Smooth muscle cell of bladder (primary cell): ENCODE data around the gene TMSB15A. TPM values are rescaled to one million over a fixed set of nuclear protein-coding genes. Genes with fewer than 3 reads are reported as not detected.

Experiments
- total RNA-seq: library from RNA; depleted of rRNA; stranded (reverse); fragments of >200 nt; gene quantifications from 2 replicates; pipeline ENCODE4 v1.2.3, GENCODE V29; 2014

TMSB15A gene
- total RNA-seq = 0.85 and 0.92 TPM in 2 replicates

DNA sequence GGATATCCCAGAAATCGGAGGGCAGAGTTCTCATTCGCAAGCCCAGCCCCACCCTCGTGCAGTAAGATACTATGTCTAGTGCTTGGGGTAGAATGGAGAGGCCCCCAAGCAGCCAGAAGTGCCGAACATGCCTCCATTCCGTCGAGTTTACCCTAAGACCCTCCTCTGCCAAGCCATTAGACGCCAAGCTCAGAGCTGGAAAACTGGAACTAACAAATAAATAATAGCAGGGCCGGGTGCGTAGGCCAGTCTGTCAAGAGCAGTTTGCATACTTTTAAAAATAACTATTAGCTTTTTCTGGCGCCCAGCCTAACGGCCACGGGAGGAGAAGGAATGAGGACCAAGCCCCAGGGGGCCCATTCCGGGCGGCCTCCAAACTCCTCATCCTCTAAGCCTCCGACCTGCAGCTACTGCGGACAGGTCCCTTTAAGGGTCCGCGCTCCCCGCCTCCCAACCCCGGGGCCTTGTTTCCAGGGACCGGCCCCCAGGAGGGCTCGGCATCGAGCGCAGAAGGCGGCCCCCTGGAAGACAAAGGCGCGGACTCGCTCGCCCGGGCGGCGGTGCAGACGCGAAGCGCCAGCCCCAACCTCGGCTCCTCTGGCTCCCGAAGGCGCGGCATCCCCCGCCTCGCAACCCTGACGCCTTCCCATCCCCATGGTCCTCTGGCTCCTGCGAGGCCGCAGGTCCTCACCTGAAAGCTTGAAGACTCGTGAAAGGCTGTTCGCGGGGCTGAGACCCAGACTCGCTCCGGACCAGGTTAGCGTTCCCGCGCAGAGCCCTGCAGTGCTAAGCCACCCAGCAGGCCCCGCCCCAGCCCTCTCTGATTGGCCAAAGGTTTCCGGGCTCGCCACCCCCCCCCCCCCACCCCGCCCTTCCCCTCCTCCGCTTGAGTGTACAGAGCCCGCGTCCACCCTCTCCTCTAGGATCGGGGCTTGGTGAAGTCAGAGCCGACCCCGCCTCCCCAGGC lies at the start of gene TMSB15A:
Gene TMSB15A (minus strand): TSS at position 765 of the 967 bp plus-strand sequence.

DNA sequence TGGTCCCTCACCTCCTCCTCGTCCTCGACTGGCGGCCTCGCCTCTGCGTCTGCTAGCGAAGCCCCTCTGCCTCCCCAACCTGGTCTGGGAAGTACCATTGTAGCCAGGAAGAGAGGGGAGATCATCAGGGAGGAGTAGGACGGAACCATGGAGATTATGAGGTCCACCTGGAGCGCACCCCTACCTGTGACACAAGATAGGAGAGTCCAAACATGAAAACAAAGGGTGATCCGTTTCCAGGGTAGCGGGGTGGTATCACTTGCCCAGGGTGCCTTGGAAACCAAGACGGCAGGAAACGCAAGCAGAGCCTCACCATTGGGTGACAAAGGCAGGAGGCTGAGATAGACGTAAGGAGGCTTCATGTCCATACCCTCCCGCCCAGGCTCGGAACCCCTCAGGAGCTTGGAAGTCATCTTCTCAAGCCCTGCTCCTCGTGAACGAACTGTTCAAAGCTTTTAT lies 44.7 kb downstream of the TMSB15A start, which contains the start of gene TCP11X2:
Gene TCP11X2 (minus strand): TSS at position 51 of the 459 bp plus-strand sequence.

Other genes with a start within 250 kb of the TMSB15A start
- gene NXF2B, start 76.7 kb downstream of the TMSB15A start, total RNA-seq = not detected in 2 replicates
- not detected in 2 replicates for gene TCP11X2, start 44.9 kb downstream of the TMSB15A start, total RNA-seq
- 17.9 and 18.0 TPM in 2 replicates for gene ARMCX5, start 82.8 kb upstream of the TMSB15A start, total RNA-seq
- 4.0 and 8.9 TPM in 2 replicates for gene GPRASP1, start 134.7 kb upstream of the TMSB15A start, total RNA-seq
- 13.8 and 16.0 TPM in 2 replicates for gene GPRASP2, start 195.7 kb upstream of the TMSB15A start, total RNA-seq
- 3.7 and 5.0 TPM in 2 replicates for gene GPRASP3, start 204.0 kb upstream of the TMSB15A start, total RNA-seq